ENCODE data around the gene FBXW9. TPM values are rescaled to one million over a fixed set of nuclear protein-coding genes. Genes with fewer than 3 reads are reported as not detected.
A peak's percentile ranks its signal among the peaks of the same experiment; 100 is the strongest.

FBXW9 gene
- total and polyA plus RNA-seq, 7 experiments from 2014 or later = 2.5 to 8.6 (median 4.6) TPM

DNA sequence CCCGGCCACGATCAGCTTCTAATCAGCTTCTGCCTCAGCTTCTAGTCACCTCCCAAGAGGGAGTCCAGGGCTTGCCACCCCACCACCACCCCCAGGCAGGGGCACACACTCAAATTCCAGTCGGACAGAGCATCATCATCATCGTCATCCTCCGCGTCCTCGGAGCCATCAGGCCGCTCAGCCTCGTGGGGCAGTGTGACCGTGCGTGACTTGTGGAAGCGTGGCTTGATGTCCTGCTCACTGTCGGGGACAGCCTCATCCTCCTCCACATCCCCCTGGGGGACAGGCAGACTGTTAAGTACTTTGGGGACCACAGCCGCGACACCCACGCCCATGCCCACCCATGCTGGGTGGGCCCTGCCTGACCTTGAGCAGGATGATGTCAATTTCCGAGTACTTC is 14.8 kb upstream of the FBXW9 start:
- no peaks in the 10 kb centered on the region for H3K27me3 ChIP-seq (ENCODE audit: control insufficient read depth in 2 of 2, insufficient read depth in 2 of 2, low read length in 2 of 2)
- H3K27ac Mint-ChIP-seq = no peak overlapping the region
- ChIA-PET CTCF (interaction anchor here (0.6 kb wide), 1 partner anchor 30 kb away, joined by 3 read pairs; no protein-coding TSS in a partner anchor), POLR2A (no interaction called here)
- peaks cover 0 to 39% (median under 1%) of the 10 kb centered on the region in 5 donors for H3K36me3 Mint-ChIP-seq
- H3K4me3 Mint-ChIP-seq = no peak overlapping the region
- DNase-seq (no peak), ATAC-seq (no peak)
- H3K4me1 Mint-ChIP-seq = peaks cover 0 to 3% (median 0%) of the 10 kb centered on the region in 7 donors
- intact Hi-C loops (cut with micrococcal nuclease) = no loop called here
- H3K27me3 Mint-ChIP-seq = no peaks in the 10 kb centered on the region
- no peaks in the 10 kb centered on the region for H3K9me3 ChIP-seq (ENCODE audit: control insufficient read depth in 2 of 3, low read length in 3 of 3)
- no peak overlapping the region for H3K4me3 ChIP-seq (ENCODE audit: low read length)
- peaks cover 0 to 77% (median 9%) of the 10 kb centered on the region in 3 experiments for H3K36me3 ChIP-seq (ENCODE audit: control insufficient read depth in 2 of 3, insufficient read depth in 3 of 3, low read length in 3 of 3)
- H3K9me3 Mint-ChIP-seq = no peaks in the 10 kb centered on the region
- H3K27ac ChIP-seq (ENCODE audit: low read depth, low read length) = no peak overlapping the region
- no peaks in the 10 kb centered on the region for H3K4me1 ChIP-seq (ENCODE audit: control insufficient read depth in 2 of 2, insufficient read depth in 2 of 2, low read length in 2 of 2)

DNA sequence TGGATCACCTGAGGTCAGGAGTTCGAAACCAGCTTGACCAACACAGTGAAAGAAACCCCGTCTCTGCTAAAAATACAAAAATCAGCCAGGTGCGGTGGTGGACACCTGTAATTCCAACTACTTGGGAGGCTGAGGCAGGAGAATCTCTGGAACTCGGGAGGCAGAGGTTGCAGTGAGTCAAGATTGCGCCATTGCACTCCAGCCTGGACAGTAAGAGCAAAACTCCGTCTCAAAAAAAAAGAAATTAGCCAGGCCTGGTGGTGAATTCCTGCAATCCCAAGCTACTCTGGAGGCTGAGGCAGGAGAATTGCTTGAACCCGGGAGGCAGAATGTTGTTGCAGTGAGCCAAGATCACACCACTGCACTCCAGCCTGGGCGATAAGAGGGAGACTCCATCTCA is 12.2 kb upstream of the FBXW9 start:
- intact Hi-C loops (cut with micrococcal nuclease) = no loop called here
- Mint-ChIP-seq H3K4me1 (no peaks in the 10 kb centered on the region), H3K27ac (no peak overlapping the region), H3K36me3 (peaks cover 0 to 41% (median 4%) of the 10 kb centered on the region in 5 donors), H3K9me3 (no peaks in the 10 kb centered on the region), H3K27me3 (no peaks in the 10 kb centered on the region), H3K4me3 (no peak overlapping the region)
- CTCF ChIA-PET = interaction anchor here (0.6 to 1.5 kb wide), 3 partner anchors 51 to 259 kb away, joined by 3 to 5 read pairs (median 4); no protein-coding TSS in a partner anchor
- Histone ChIP-seq H3K9me3 (ENCODE audit: control insufficient read depth in 2 of 3, low read length in 3 of 3) (no peaks in the 10 kb centered on the region), H3K4me1 (ENCODE audit: control insufficient read depth in 2 of 2, insufficient read depth in 2 of 2, low read length in 2 of 2) (no peaks in the 10 kb centered on the region), H3K27me3 (ENCODE audit: control insufficient read depth in 2 of 2, insufficient read depth in 2 of 2, low read length in 2 of 2) (no peaks in the 10 kb centered on the region), H3K36me3 (ENCODE audit: control insufficient read depth in 2 of 3, insufficient read depth in 3 of 3, low read length in 3 of 3) (peaks cover 0 to 75% (median 14%) of the 10 kb centered on the region in 3 experiments), H3K4me3 (ENCODE audit: low read length) (no peak overlapping the region), H3K27ac (ENCODE audit: low read depth, low read length) (no peak overlapping the region)
- no peak for ATAC-seq
- no peak for DNase-seq
- POLR2A ChIA-PET = interaction anchor here (0.6 to 0.8 kb wide), 3 partner anchors 12 to 188 kb away, joined by 3 to 7 read pairs (median 4); partner anchors contain the start of gene FBXW9

GRCh38 chr19:12706332-12706718 is 9.9 kb upstream of the FBXW9 start:
- no peak for ATAC-seq
- peaks cover 0 to 36% (median 4%) of the 10 kb centered on the region in 5 donors for H3K36me3 Mint-ChIP-seq
- no peak overlapping the region for H3K4me3 Mint-ChIP-seq

GRCh38 chr19:12705654-12706331 is 9.4 kb upstream of the FBXW9 start:
- ATAC-seq = no peak
- Mint-ChIP-seq H3K27ac (no peak overlapping the region), H3K4me3 (no peak overlapping the region), H3K36me3 (peaks cover 0 to 31% (median 4%) of the 10 kb centered on the region in 5 donors), H3K9me3 (no peaks in the 10 kb centered on the region), H3K27me3 (no peaks in the 10 kb centered on the region), H3K4me1 (peaks cover 0 to 4% (median 0%) of the 10 kb centered on the region in 7 donors)
- Histone ChIP-seq H3K27me3 (ENCODE audit: control insufficient read depth in 2 of 2, insufficient read depth in 2 of 2, low read length in 2 of 2) (no peaks in the 10 kb centered on the region), H3K27ac (ENCODE audit: low read depth, low read length) (no peak overlapping the region), H3K4me1 (ENCODE audit: control insufficient read depth in 2 of 2, insufficient read depth in 2 of 2, low read length in 2 of 2) (no peaks in the 10 kb centered on the region), H3K9me3 (ENCODE audit: control insufficient read depth in 2 of 3, low read length in 3 of 3) (no peaks in the 10 kb centered on the region), H3K4me3 (ENCODE audit: low read length) (no peak overlapping the region), H3K36me3 (ENCODE audit: control insufficient read depth in 2 of 3, insufficient read depth in 3 of 3, low read length in 3 of 3) (peaks cover 0 to 87% (median 16%) of the 10 kb centered on the region in 3 experiments)
- no peak for DNase-seq
- CTCF ChIA-PET = no interaction called here
- POLR2A ChIA-PET = interaction anchor here (1.4 kb wide), 1 partner anchor 9 kb away, joined by 3 read pairs; the partner anchor contains the start of gene FBXW9
- intact Hi-C loops (cut with micrococcal nuclease) = no loop called here

More at GRCh38 chr19:12706332-12706718, 9.9 kb upstream of the FBXW9 start:
- intact Hi-C loops (cut with micrococcal nuclease) = no loop called here
- H3K27ac ChIP-seq (ENCODE audit: low read depth, low read length) = no peak overlapping the region
- POLR2A ChIA-PET = no interaction called here
- H3K27me3 Mint-ChIP-seq = no peaks in the 10 kb centered on the region
- H3K4me1 Mint-ChIP-seq = peaks cover 0 to 4% (median 0%) of the 10 kb centered on the region in 7 donors
- DNase-seq = no peak
- no peaks in the 10 kb centered on the region for H3K9me3 ChIP-seq (ENCODE audit: control insufficient read depth in 2 of 3, low read length in 3 of 3)
- CTCF ChIA-PET = no interaction called here
- peaks cover 0 to 86% (median 17%) of the 10 kb centered on the region in 3 experiments for H3K36me3 ChIP-seq (ENCODE audit: control insufficient read depth in 2 of 3, insufficient read depth in 3 of 3, low read length in 3 of 3)
- no peaks in the 10 kb centered on the region for H3K4me1 ChIP-seq (ENCODE audit: control insufficient read depth in 2 of 2, insufficient read depth in 2 of 2, low read length in 2 of 2)
- no peaks in the 10 kb centered on the region for H3K27me3 ChIP-seq (ENCODE audit: control insufficient read depth in 2 of 2, insufficient read depth in 2 of 2, low read length in 2 of 2)
- no peak overlapping the region for H3K4me3 ChIP-seq (ENCODE audit: low read length)
- H3K27ac Mint-ChIP-seq = no peak overlapping the region
- H3K9me3 Mint-ChIP-seq = no peaks in the 10 kb centered on the region

DNA sequence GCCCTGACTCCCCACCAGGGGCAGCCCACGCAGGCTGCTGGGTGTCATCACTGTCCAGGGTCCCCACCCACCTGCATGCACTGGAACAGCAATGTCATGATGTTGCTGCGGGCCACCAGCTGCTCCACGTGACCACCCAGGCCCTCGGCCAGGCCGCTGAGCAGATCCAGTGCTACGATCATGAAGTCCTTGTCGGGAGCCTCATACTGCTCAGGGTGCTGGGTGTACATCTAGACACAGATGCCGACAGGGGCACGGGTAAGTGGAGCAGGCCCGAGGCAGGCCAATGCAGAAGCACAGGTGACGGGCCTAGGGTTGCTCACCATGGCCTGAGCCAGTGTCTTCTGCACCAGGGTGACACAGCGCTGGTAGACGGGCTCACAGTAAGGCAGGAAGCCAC is 8.7 kb upstream of the FBXW9 start:
- POLR2A ChIA-PET = interaction anchor here (1.4 kb wide), 1 partner anchor 8 kb away, joined by 3 read pairs; the partner anchor contains the start of gene FBXW9
- DNase-seq = no peak
- CTCF ChIA-PET = no interaction called here
- H3K9me3 ChIP-seq (ENCODE audit: control insufficient read depth in 2 of 3, low read length in 3 of 3) = no peaks in the 10 kb centered on the region
- no peak overlapping the region for H3K4me3 ChIP-seq (ENCODE audit: low read length)
- peaks cover 0 to 85% (median 12%) of the 10 kb centered on the region in 3 experiments for H3K36me3 ChIP-seq (ENCODE audit: control insufficient read depth in 2 of 3, insufficient read depth in 3 of 3, low read length in 3 of 3)
- Mint-ChIP-seq H3K4me3 (no peak overlapping the region), H3K9me3 (no peaks in the 10 kb centered on the region), H3K27ac (no peak overlapping the region), H3K27me3 (no peaks in the 10 kb centered on the region), H3K36me3 (peaks cover 0 to 26% (median 4%) of the 10 kb centered on the region in 5 donors), H3K4me1 (peaks cover 0 to 4% (median 0%) of the 10 kb centered on the region in 7 donors)
- intact Hi-C loops (cut with micrococcal nuclease) = no loop called here
- H3K4me1 ChIP-seq (ENCODE audit: control insufficient read depth in 2 of 2, insufficient read depth in 2 of 2, low read length in 2 of 2) = no peaks in the 10 kb centered on the region
- ATAC-seq = no peak
- no peaks in the 10 kb centered on the region for H3K27me3 ChIP-seq (ENCODE audit: control insufficient read depth in 2 of 2, insufficient read depth in 2 of 2, low read length in 2 of 2)
- no peak overlapping the region for H3K27ac ChIP-seq (ENCODE audit: low read depth, low read length)

- Mint-ChIP-seq H3K9me3 (no peaks in the 10 kb centered on the region), H3K27me3 (no peaks in the 10 kb centered on the region), H3K27ac (peak overlapping the region in 1 of 9 donors; percentile 19), H3K4me1 (peaks cover 0 to 7% (median 3%) of the 10 kb centered on the region in 7 donors), H3K4me3 (no peak overlapping the region), H3K36me3 (peaks cover 0 to 25% (median 4%) of the 10 kb centered on the region in 5 donors)
- Histone ChIP-seq H3K36me3 (ENCODE audit: control insufficient read depth in 2 of 3, insufficient read depth in 3 of 3, low read length in 3 of 3) (peaks cover 0 to 73% (median 11%) of the 10 kb centered on the region in 3 experiments), H3K27me3 (ENCODE audit: control insufficient read depth in 2 of 2, insufficient read depth in 2 of 2, low read length in 2 of 2) (no peaks in the 10 kb centered on the region), H3K27ac (ENCODE audit: low read depth, low read length) (no peak overlapping the region), H3K4me3 (ENCODE audit: low read length) (no peak overlapping the region), H3K4me1 (ENCODE audit: control insufficient read depth in 2 of 2, insufficient read depth in 2 of 2, low read length in 2 of 2) (no peaks in the 10 kb centered on the region), H3K9me3 (ENCODE audit: control insufficient read depth in 2 of 3, low read length in 3 of 3) (no peaks in the 10 kb centered on the region)
- POLR2A ChIA-PET = no interaction called here
- no peak for ATAC-seq
- CTCF ChIA-PET = interaction anchor here (0.6 kb wide), 1 partner anchor 39 kb away, joined by 5 read pairs; no protein-coding TSS in a partner anchor
- DNase-seq = no peak
- intact Hi-C loops (cut with micrococcal nuclease) = no loop called here
Observed at GRCh38 chr19:12703046-12703445, 6.6 kb upstream of the FBXW9 start.

Measured in naive thymus-derived CD4-positive, alpha-beta T cell (primary cell).